OCI-LY3 (cell line): ENCODE data around the gene TERC.
"Not testable (repeated sequence)": the region's sequence is repeated elsewhere in the genome, so short reads cannot be mapped to it uniquely, and the experiment has no call there.

Experiments used
- H2AFZ ChIP-seq: fragments of 200-600, 300-600 bp; shearing (Covaris generic); 2 replicates; pipeline ENCODE4 v1.6.0; 2014; ENCODE audit warnings: antibody characterized with exemption, low read depth, low read length
- H3K27ac ChIP-seq: fragments of 200-600, 300-600 bp; sonication (generic); 2 replicates; pipeline ENCODE4 v1.5.1; 2014; ENCODE audit warnings: mild to moderate bottlenecking, low read length, moderate library complexity, mixed read lengths
- H3K27me3 ChIP-seq: fragments of 200-600, 300-600 bp; sonication (generic); 2 replicates; pipeline ENCODE4 v1.6.1; 2014; ENCODE audit warnings: low read depth, low read length, mixed read lengths
- H3K36me3 ChIP-seq: fragments of 200-600, 300-600 bp; sonication (generic); replicated peaks from 2 replicates; pipeline ENCODE3; 2014; ENCODE audit warnings: low read depth, low read length, mixed read lengths
- H3K4me1 ChIP-seq: fragments of 300-600, 200-600 bp; sonication (generic); 2 replicates; pipeline ENCODE4 v1.6.1; 2014; ENCODE audit warnings: low read length, mixed read lengths
- H3K4me2 ChIP-seq: fragments of 200-600, 300-600 bp; sonication (generic); 2 replicates; pipeline ENCODE4 v1.6.1; 2014; ENCODE audit warnings: low read length, mixed read lengths
- H3K4me3 ChIP-seq: fragments of 300-600, 200-600 bp; sonication (generic); 2 replicates; pipeline ENCODE4 v1.5.1; 2014; ENCODE audit warnings: antibody characterized with exemption, mild to moderate bottlenecking, low read length, moderate library complexity
- H3K79me2 ChIP-seq: fragments of 300-600, 200-600 bp; shearing (Covaris generic); 2 replicates; pipeline ENCODE4 v1.6.1; 2014; ENCODE audit warnings: mild to moderate bottlenecking, low read length, mixed read lengths
- H3K9ac ChIP-seq: fragments of 300-600, 200-600 bp; shearing (Covaris generic); 2 replicates; pipeline ENCODE4 v1.6.0; 2014; ENCODE audit warnings: mild to moderate bottlenecking, low read length, moderate library complexity
- H3K9me3 ChIP-seq: fragments of 200-600, 300-600 bp; shearing (Covaris generic); 2 replicates; pipeline ENCODE4 v1.6.1; 2014; ENCODE audit warnings: low read length, mixed read lengths; ENCODE audit not compliant: insufficient read depth
- H4K20me1 ChIP-seq: fragments of 200-600, 300-600 bp; sonication (generic); 2 replicates; pipeline ENCODE4 v1.6.1; 2016; ENCODE audit warnings: low read length, mixed read lengths; ENCODE audit not compliant: insufficient read depth
- EZH2phosphoT487 ChIP-seq: fragments of 200-600 bp; shearing (Covaris generic); IDR thresholded peaks from 2 replicates; pipeline ENCODE4 v1.6.1; 2018; ENCODE audit warnings: antibody characterized with exemption, mixed run types, low read depth
- TF ChIP-seq, protein P1 (sequence below): fragments of 200-600, 300-600 bp; sonication (generic); IDR thresholded peaks from 2 replicates; pipeline ENCODE4 v1.5.1; 2014; ENCODE audit warnings: antibody characterized with exemption, low read length, low read depth

The TERC gene

DNA sequence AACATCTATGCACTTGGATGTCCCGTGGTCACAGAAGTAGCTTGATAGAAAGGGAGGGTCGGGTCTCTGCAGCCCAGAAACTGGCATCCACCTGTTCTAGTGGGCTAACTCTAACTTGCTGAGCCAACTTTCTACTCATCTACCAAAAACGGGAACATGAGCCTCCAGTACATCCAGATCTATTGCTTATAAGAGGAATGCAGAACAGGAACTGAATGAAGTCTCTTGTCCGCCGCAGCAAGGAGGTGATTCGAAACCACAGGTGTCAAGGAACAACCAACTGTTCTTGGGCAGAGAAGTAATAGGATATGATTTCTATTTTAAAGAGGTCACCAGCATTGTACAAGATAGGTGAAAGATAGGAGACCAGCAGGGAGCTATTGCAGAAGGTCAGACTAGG lies 17.9 kb downstream of the TERC start:
- Histone ChIP-seq H3K4me3 (no peak overlapping the region), H3K4me1 (peaks cover 15% of the 10 kb centered on the region), H3K36me3 (no peaks in the 10 kb centered on the region), H3K9ac (no peak overlapping the region), H3K79me2 (no peaks in the 10 kb centered on the region), H2AFZ (no peak overlapping the region), H3K27me3 (peaks cover 55% of the 10 kb centered on the region), H3K4me2 (no peak overlapping the region), H4K20me1 (no peaks in the 10 kb centered on the region), H3K9me3 (no peaks in the 10 kb centered on the region), H3K27ac (no peak overlapping the region)
- TF ChIP-seq, protein P1, sequence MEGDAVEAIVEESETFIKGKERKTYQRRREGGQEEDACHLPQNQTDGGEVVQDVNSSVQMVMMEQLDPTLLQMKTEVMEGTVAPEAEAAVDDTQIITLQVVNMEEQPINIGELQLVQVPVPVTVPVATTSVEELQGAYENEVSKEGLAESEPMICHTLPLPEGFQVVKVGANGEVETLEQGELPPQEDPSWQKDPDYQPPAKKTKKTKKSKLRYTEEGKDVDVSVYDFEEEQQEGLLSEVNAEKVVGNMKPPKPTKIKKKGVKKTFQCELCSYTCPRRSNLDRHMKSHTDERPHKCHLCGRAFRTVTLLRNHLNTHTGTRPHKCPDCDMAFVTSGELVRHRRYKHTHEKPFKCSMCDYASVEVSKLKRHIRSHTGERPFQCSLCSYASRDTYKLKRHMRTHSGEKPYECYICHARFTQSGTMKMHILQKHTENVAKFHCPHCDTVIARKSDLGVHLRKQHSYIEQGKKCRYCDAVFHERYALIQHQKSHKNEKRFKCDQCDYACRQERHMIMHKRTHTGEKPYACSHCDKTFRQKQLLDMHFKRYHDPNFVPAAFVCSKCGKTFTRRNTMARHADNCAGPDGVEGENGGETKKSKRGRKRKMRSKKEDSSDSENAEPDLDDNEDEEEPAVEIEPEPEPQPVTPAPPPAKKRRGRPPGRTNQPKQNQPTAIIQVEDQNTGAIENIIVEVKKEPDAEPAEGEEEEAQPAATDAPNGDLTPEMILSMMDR = no peak
- TF ChIP-seq EZH2phosphoT487 = no peak

DNA sequence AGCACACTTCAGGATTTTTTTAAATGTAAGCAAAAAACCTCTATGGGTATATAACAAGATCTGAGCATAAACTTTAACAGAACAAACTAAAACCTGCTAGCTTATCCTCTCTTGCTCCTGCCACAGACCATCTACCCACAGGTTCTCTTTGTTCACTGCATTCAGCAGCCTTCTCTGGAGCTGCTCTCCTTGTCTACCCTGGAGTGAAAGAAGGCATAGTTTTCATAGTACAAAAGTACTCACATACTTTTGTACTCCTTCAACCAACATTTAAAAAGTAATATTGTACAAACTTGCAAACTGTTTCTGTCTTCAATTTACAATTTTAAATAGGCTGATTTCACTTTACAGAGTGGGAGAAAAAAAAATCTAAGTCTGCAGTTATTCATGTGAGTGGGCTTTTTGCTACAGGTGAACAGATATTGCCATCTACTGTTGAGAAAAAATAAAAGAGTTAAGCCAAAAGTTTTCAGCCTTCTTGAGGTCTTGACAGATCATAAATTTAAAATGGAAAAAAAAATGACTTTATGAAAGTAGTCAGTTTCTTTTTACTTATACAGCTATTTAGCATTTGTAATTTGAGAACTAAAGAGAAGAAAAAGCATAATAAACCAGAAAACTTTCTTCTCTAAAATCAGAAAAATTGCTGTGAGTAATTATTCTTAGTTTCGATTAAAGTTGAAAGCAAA lies 20.4 kb downstream of the TERC start:
- H3K27me3 ChIP-seq = peaks cover 52% of the 10 kb centered on the region
- H2AFZ ChIP-seq = no peak overlapping the region
- no peaks in the 10 kb centered on the region for H4K20me1 ChIP-seq
- no peaks in the 10 kb centered on the region for H3K9me3 ChIP-seq
- H3K27ac ChIP-seq = no peak overlapping the region
- H3K9ac ChIP-seq = no peak overlapping the region
- H3K4me2 ChIP-seq = no peak overlapping the region
- TF ChIP-seq, protein P1 = peak; percentile 79
- TF ChIP-seq EZH2phosphoT487 = no peak
- H3K4me1 ChIP-seq = peaks cover 9% of the 10 kb centered on the region
- H3K79me2 ChIP-seq = no peaks in the 10 kb centered on the region
- H3K36me3 ChIP-seq = no peaks in the 10 kb centered on the region
- H3K4me3 ChIP-seq = no peak overlapping the region

DNA sequence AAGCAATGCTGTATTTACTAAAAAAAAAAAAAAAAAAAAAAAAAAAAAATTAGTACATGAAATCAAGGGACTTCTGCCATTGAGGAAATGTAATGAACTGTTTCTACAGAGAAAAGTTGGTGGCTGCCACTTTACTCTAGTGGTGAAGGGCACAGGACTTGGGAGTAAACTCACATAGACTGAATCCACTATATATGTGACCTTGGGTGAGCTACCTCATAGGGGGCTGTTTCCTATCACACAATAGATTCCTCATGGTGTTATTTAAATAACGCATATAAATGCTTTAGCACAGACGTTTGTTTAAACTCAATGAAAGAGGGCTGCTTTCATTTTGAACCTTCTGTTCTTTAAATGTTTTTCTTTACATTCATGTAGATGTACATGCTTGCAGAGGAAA lies 25.8 kb downstream of the TERC start:
- Histone ChIP-seq H3K9ac (no peak overlapping the region), H3K27me3 (peaks cover 8% of the 10 kb centered on the region), H3K4me3 (no peak overlapping the region), H2AFZ (no peak overlapping the region), H3K27ac (no peak overlapping the region), H3K36me3 (no peaks in the 10 kb centered on the region), H3K4me2 (no peak overlapping the region), H3K79me2 (no peaks in the 10 kb centered on the region), H4K20me1 (no peaks in the 10 kb centered on the region), H3K9me3 (no peaks in the 10 kb centered on the region), H3K4me1 (no peaks in the 10 kb centered on the region)
- TF ChIP-seq EZH2phosphoT487 = no peak
- TF ChIP-seq, protein P1 = no peak

DNA sequence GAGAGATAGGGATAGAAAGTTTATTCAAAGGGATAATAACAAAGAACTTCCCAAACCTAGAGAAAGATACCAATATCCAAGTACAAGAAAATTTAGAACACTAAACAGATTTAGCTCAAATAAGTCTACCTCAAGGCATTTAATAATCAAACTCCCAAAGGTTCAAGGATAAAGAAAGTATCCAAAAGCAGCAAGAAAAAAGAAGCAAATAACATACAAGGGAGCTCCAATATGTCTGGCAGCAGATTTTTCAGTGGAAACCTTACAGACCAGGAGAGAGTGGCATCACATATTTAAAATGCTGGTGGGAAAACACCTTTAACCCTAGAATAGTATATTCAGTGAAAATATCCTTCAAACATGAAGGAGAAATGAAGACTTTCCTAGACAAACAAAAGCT lies 33.0 kb downstream of the TERC start:
- H3K4me1 ChIP-seq, H3K9me3 ChIP-seq, H3K9ac ChIP-seq, H4K20me1 ChIP-seq, H3K4me2 ChIP-seq, H3K79me2 ChIP-seq, H3K4me3 ChIP-seq, H3K27ac ChIP-seq, H3K27me3 ChIP-seq, H2AFZ ChIP-seq, H3K36me3 ChIP-seq: not testable (repeated sequence)
